HL-60 (cell line): ENCODE measurements around the gene HYDIN.

ENCODE experiments used
- DNase-seq, 2 experiments: peaks; one replicate each; pipeline ENCODE4 v3.0.0-alpha.2; 2010 to 2020; ENCODE audit warnings: low read depth in 1 of 2, low spot score in 1 of 2
- H3K27ac ChIP-seq: fragments of 250-450 bp; sonication (Bioruptor Pico); replicated peaks from 2 replicates; pipeline ENCODE4 v1.5.1; 2020; ENCODE audit warnings: mild to moderate bottlenecking, moderate library complexity
- H3K27me3 ChIP-seq: fragments of 250-450 bp; sonication (Bioruptor Pico); 2 replicates; pipeline ENCODE4 v1.5.1; 2021; ENCODE audit warnings: mild to moderate bottlenecking, moderate library complexity; ENCODE audit not compliant: insufficient read depth, poor library complexity, severe bottlenecking
- H3K4me3 ChIP-seq: replicated peaks from 2 replicates; pipeline ENCODE4 v1.5.1; 2011; ENCODE audit warnings: mild to moderate bottlenecking, control low read depth, low read length; ENCODE audit not compliant: insufficient read depth
- CTCF ChIP-seq: IDR thresholded peaks from one replicate; pipeline ENCODE4 v1.5.1; 2011; ENCODE audit warnings: low read length, control low read depth, inconsistent platforms; ENCODE audit not compliant: insufficient read depth
- GABPA ChIP-seq: IDR thresholded peaks from 2 replicates; pipeline ENCODE4 v1.6.1; 2012; ENCODE audit warnings: low read depth
- POLR2AphosphoS5 ChIP-seq: IDR thresholded peaks from 2 replicates; pipeline ENCODE4 v1.6.1; 2012; ENCODE audit warnings: low read depth
- SPI1 ChIP-seq: IDR thresholded peaks from 2 replicates; pipeline ENCODE4 v1.6.1; 2012; ENCODE audit warnings: low read depth, mild to moderate bottlenecking, borderline replicate concordance
- TF ChIP-seq, protein P1 (sequence below): IDR thresholded peaks from 2 replicates; pipeline ENCODE4 v1.6.1; 2012; ENCODE audit warnings: low read depth; ENCODE audit not compliant: insufficient replicate concordance

The HYDIN gene

DNA sequence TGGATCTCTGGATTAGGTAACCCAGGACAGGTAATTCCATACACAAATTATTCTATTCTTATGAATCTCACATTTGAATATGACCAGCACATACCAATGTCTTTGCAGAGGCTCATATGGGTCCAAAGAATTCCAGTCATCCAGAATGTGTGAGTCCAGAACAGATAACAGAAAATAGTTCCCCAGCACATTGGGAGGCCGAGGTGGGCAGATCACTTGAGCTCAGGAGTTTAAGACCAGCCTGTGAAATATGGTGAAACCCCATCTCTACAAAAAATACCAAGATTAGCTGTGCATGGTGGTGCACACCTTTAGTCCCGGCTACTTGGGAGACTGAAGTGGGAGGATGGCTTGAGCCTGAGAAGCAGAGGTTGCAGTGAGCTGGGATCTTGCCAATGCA is 26.9 kb downstream of the HYDIN start:
- TF ChIP-seq, protein P1, sequence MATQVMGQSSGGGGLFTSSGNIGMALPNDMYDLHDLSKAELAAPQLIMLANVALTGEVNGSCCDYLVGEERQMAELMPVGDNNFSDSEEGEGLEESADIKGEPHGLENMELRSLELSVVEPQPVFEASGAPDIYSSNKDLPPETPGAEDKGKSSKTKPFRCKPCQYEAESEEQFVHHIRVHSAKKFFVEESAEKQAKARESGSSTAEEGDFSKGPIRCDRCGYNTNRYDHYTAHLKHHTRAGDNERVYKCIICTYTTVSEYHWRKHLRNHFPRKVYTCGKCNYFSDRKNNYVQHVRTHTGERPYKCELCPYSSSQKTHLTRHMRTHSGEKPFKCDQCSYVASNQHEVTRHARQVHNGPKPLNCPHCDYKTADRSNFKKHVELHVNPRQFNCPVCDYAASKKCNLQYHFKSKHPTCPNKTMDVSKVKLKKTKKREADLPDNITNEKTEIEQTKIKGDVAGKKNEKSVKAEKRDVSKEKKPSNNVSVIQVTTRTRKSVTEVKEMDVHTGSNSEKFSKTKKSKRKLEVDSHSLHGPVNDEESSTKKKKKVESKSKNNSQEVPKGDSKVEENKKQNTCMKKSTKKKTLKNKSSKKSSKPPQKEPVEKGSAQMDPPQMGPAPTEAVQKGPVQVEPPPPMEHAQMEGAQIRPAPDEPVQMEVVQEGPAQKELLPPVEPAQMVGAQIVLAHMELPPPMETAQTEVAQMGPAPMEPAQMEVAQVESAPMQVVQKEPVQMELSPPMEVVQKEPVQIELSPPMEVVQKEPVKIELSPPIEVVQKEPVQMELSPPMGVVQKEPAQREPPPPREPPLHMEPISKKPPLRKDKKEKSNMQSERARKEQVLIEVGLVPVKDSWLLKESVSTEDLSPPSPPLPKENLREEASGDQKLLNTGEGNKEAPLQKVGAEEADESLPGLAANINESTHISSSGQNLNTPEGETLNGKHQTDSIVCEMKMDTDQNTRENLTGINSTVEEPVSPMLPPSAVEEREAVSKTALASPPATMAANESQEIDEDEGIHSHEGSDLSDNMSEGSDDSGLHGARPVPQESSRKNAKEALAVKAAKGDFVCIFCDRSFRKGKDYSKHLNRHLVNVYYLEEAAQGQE: no peak
- TF ChIP-seq POLR2AphosphoS5 (no peak), GABPA (no peak), SPI1 (no peak), CTCF (no peak)
- no peak overlapping the region for H3K4me3 ChIP-seq

DNA sequence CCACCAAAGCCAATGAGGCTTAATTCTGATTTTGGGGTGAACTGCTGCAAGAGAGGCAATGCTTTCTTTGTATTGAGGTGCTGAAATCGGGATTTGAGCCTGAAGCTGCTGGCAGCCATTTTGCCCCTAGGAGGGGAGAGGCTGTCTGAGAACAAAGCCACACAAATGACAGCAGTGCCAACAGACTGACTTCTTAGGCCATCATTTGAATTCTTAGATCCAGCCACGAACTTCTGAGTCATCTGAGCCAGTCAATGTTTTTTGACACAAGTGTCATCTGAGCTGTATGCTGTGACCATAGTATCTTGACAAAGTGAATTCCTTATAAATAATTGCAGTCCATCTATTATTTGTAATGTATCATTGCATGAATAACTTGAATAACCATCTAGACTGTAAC is 29.0 kb downstream of the HYDIN start:
- TF ChIP-seq, protein P1: no peak
- TF ChIP-seq CTCF (no peak), POLR2AphosphoS5 (no peak), GABPA (no peak), SPI1 (no peak)
- Histone ChIP-seq H3K4me3 (no peak overlapping the region), H3K27ac (no peak overlapping the region), H3K27me3 (peaks cover 2% of the 10 kb centered on the region)
- no peak for DNase-seq

More for the DNA sequence above, 26.9 kb downstream of the HYDIN start:
- Histone ChIP-seq H3K27ac (no peak overlapping the region), H3K27me3 (peaks cover 2% of the 10 kb centered on the region)
- no peak for DNase-seq

DNA sequence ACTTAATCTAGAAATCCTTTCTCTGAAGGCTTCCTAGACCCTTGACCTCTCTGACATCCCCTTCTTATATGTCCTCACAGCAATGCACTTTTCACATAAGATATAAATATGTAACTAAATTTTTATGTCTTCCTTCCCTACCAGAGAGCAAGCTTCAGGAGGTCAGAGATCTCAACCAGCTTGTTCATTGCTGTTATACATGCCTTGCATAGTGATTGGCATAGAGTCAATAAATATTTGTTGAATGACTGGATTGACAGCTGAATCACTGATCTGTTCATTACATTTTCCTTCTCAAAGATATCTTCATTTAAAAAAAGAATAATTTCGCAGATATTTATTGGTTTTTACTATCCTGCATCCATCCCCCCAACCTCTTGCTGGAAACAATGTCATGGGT is 29.5 kb downstream of the HYDIN start:
- H3K27ac ChIP-seq: no peak overlapping the region
- TF ChIP-seq CTCF: no peak
- TF ChIP-seq GABPA: no peak
- TF ChIP-seq POLR2AphosphoS5: no peak
- TF ChIP-seq, protein P1: no peak
- TF ChIP-seq SPI1: no peak
- DNase-seq: no peak

More for the DNA sequence above, 29.5 kb downstream of the HYDIN start:
- no peak overlapping the region for H3K4me3 ChIP-seq
- H3K27me3 ChIP-seq: no peaks in the 10 kb centered on the region
